ENCODE measurements around the gene SLF2. TPM values are rescaled to one million over a fixed set of nuclear protein-coding genes. Genes with fewer than 3 reads are reported as not detected.
"Not testable (repeated sequence)": the region's sequence is repeated elsewhere in the genome, so short reads cannot be mapped to it uniquely, and the experiment has no call there.

The SLF2 gene
- polyA plus RNA-seq, 1 donor from 2014 or later: 12.7 TPM

GRCh38 chr10:100873827-100874326 lies 38.9 kb upstream of the SLF2 start:
- Mint-ChIP-seq H3K4me1 (no peaks in the 10 kb centered on the region), H3K27ac (no peak overlapping the region), H3K9me3 (no peaks in the 10 kb centered on the region), H3K4me3 (no peak overlapping the region), H3K27me3 (peaks cover 14% of the 10 kb centered on the region), H3K36me3 (no peaks in the 10 kb centered on the region)

- Mint-ChIP-seq H3K27me3 (peaks cover 14% of the 10 kb centered on the region), H3K36me3 (no peaks in the 10 kb centered on the region), H3K27ac (peak overlapping the region in 1 of 3 donors; percentile 10), H3K4me1 (no peaks in the 10 kb centered on the region), H3K4me3 (no peak overlapping the region), H3K9me3 (no peaks in the 10 kb centered on the region)
These were observed 37.9 kb upstream of the SLF2 start for GRCh38 chr10:100874702-100875483.

GRCh38 chr10:100875484-100876166 lies 37.1 kb upstream of the SLF2 start:
- Mint-ChIP-seq H3K27me3 (peaks cover 14% of the 10 kb centered on the region), H3K27ac (peak overlapping the region in 1 of 3 donors; percentile 10), H3K4me1 (no peaks in the 10 kb centered on the region), H3K36me3 (no peaks in the 10 kb centered on the region), H3K4me3 (no peak overlapping the region), H3K9me3 (no peaks in the 10 kb centered on the region)

GRCh38 chr10:100876585-100877460 lies 35.9 kb upstream of the SLF2 start:
- no peaks in the 10 kb centered on the region for H3K4me1 Mint-ChIP-seq
- peaks cover 14% of the 10 kb centered on the region for H3K27me3 Mint-ChIP-seq
- H3K27ac Mint-ChIP-seq: no peak overlapping the region
- H3K4me3 Mint-ChIP-seq: no peak overlapping the region
- no peaks in the 10 kb centered on the region for H3K36me3 Mint-ChIP-seq
- no peaks in the 10 kb centered on the region for H3K9me3 Mint-ChIP-seq

GRCh38 chr10:100877461-100877850 lies 35.3 kb upstream of the SLF2 start:
- Mint-ChIP-seq H3K4me1 (no peaks in the 10 kb centered on the region), H3K9me3 (no peaks in the 10 kb centered on the region), H3K27ac (no peak overlapping the region), H3K36me3 (no peaks in the 10 kb centered on the region), H3K27me3 (peaks cover 14% of the 10 kb centered on the region), H3K4me3 (no peak overlapping the region)

- Mint-ChIP-seq H3K4me1 (no peaks in the 10 kb centered on the region), H3K27me3 (peaks cover 11% of the 10 kb centered on the region), H3K4me3 (no peak overlapping the region), H3K27ac (no peak overlapping the region), H3K36me3 (no peaks in the 10 kb centered on the region), H3K9me3 (no peaks in the 10 kb centered on the region)
These were observed 34.4 kb upstream of the SLF2 start for GRCh38 chr10:100878291-100878910.

GRCh38 chr10:100879741-100880360 lies 32.9 kb upstream of the SLF2 start:
- Mint-ChIP-seq H3K27ac (no peak overlapping the region), H3K36me3 (no peaks in the 10 kb centered on the region), H3K4me3 (no peak overlapping the region), H3K4me1 (no peaks in the 10 kb centered on the region), H3K27me3 (peaks cover 7% of the 10 kb centered on the region), H3K9me3 (no peaks in the 10 kb centered on the region)

GRCh38 chr10:100881556-100882213 lies 31.1 kb upstream of the SLF2 start:
- no peaks in the 10 kb centered on the region for H3K4me1 Mint-ChIP-seq
- H3K4me3 Mint-ChIP-seq: no peak overlapping the region
- no peaks in the 10 kb centered on the region for H3K9me3 Mint-ChIP-seq
- no peaks in the 10 kb centered on the region for H3K36me3 Mint-ChIP-seq
- no peak overlapping the region for H3K27ac Mint-ChIP-seq
- peaks cover 6% of the 10 kb centered on the region for H3K27me3 Mint-ChIP-seq

GRCh38 chr10:100882252-100882651 lies 30.5 kb upstream of the SLF2 start:
- H3K9me3 Mint-ChIP-seq: no peaks in the 10 kb centered on the region

GRCh38 chr10:100882671-100883311 lies 30.0 kb upstream of the SLF2 start:
- no peaks in the 10 kb centered on the region for H3K4me1 Mint-ChIP-seq
- H3K36me3 Mint-ChIP-seq: no peaks in the 10 kb centered on the region
- no peak overlapping the region for H3K4me3 Mint-ChIP-seq
- H3K27me3 Mint-ChIP-seq: peaks cover 2% of the 10 kb centered on the region
- no peaks in the 10 kb centered on the region for H3K9me3 Mint-ChIP-seq
- no peak overlapping the region for H3K27ac Mint-ChIP-seq

More at GRCh38 chr10:100882252-100882651, 30.5 kb upstream of the SLF2 start:
- peaks cover 6% of the 10 kb centered on the region for H3K27me3 Mint-ChIP-seq
- H3K27ac Mint-ChIP-seq: no peak overlapping the region
- H3K4me3 Mint-ChIP-seq: no peak overlapping the region
- no peaks in the 10 kb centered on the region for H3K4me1 Mint-ChIP-seq
- no peaks in the 10 kb centered on the region for H3K36me3 Mint-ChIP-seq

- H3K27me3 Mint-ChIP-seq: peaks cover 2% of the 10 kb centered on the region
- H3K4me3 Mint-ChIP-seq: no peak overlapping the region
- no peak overlapping the region for H3K27ac Mint-ChIP-seq
- no peaks in the 10 kb centered on the region for H3K36me3 Mint-ChIP-seq
- no peaks in the 10 kb centered on the region for H3K4me1 Mint-ChIP-seq
- no peaks in the 10 kb centered on the region for H3K9me3 Mint-ChIP-seq
These were observed 29.4 kb upstream of the SLF2 start for GRCh38 chr10:100883312-100883821.

GRCh38 chr10:100885611-100886010 lies 27.2 kb upstream of the SLF2 start:
- H3K27ac Mint-ChIP-seq: not testable (repeated sequence)

GRCh38 chr10:100886091-100886490 lies 26.7 kb upstream of the SLF2 start:
- Mint-ChIP-seq H3K27ac (no peak overlapping the region), H3K4me1 (no peaks in the 10 kb centered on the region), H3K36me3 (no peaks in the 10 kb centered on the region), H3K27me3 (peaks cover 12% of the 10 kb centered on the region), H3K4me3 (no peak overlapping the region), H3K9me3 (no peaks in the 10 kb centered on the region)

More at GRCh38 chr10:100885611-100886010, 27.2 kb upstream of the SLF2 start:
- not testable (repeated sequence) for H3K9me3 Mint-ChIP-seq, H3K4me3 Mint-ChIP-seq, H3K36me3 Mint-ChIP-seq, H3K4me1 Mint-ChIP-seq
- peaks cover 11% of the 10 kb centered on the region for H3K27me3 Mint-ChIP-seq

Data from IgD-negative memory B cell (primary cell).